HepG2 (cell line): Measurements from ENCODE around the gene PRKCD. TPM values are rescaled to one million over a fixed set of nuclear protein-coding genes. Genes with fewer than 3 reads are reported as not detected.

Source experiments
- CEBPZ ChIP-seq: IDR thresholded peaks from 2 replicates; pipeline ENCODE4 v1.6.1; 2012; ENCODE audit warnings: low read length, improper control_type of control experiment
- CTCF ChIP-seq: sonication (generic); formaldehyde crosslinking; IDR thresholded peaks from 2 replicates; pipeline ENCODE4 v1.5.0; 2020; ENCODE audit warnings: mild to moderate bottlenecking, missing genetic modification reagents, moderate library complexity
- DNMT3B ChIP-seq: conservative IDR thresholded peaks from 2 replicates; pipeline ENCODE4 v1.6.1; 2016; ENCODE audit warnings: missing biosample characterization, control low read depth
- DPF2 ChIP-seq: sonication (generic); formaldehyde crosslinking; IDR thresholded peaks from 2 replicates; pipeline ENCODE4 v1.4.0; 2020; ENCODE audit warnings: mild to moderate bottlenecking, low read depth, missing genetic modification reagents, borderline replicate concordance
- FOXA3 ChIP-seq: IDR thresholded peaks from 2 replicates; pipeline ENCODE4 v1.6.1; 2016; ENCODE audit warnings: missing genetic modification reagents, missing compliant biosample characterization
- GATAD1 ChIP-seq: IDR thresholded peaks from 2 replicates; pipeline ENCODE4 v1.6.1; 2016; ENCODE audit warnings: missing genetic modification reagents, missing compliant biosample characterization
- GPN1 ChIP-seq: sonication (generic); formaldehyde crosslinking; IDR thresholded peaks from 2 replicates; pipeline ENCODE4 v1.5.1; 2020; ENCODE audit warnings: missing genetic modification reagents, borderline replicate concordance
- IKZF5 ChIP-seq: IDR thresholded peaks from 2 replicates; pipeline ENCODE4 v1.6.1; 2018; ENCODE audit warnings: missing genetic modification reagents, mild to moderate bottlenecking, missing compliant biosample characterization
- NAIF1 ChIP-seq: sonication (generic); formaldehyde crosslinking; IDR thresholded peaks from 2 replicates; pipeline ENCODE4 v1.5.0; 2020; ENCODE audit warnings: mild to moderate bottlenecking, missing genetic modification reagents, borderline replicate concordance
- ONECUT2 ChIP-seq: sonication (generic); formaldehyde crosslinking; IDR thresholded peaks from 2 replicates; pipeline ENCODE4 v1.4.0; 2020; ENCODE audit warnings: missing genetic modification reagents
- PHF21A ChIP-seq: sonication (generic); formaldehyde crosslinking; IDR thresholded peaks from 2 replicates; pipeline ENCODE4 v1.5.0; 2020; ENCODE audit warnings: mild to moderate bottlenecking, missing genetic modification reagents
- PRDM4 ChIP-seq: sonication (generic); formaldehyde crosslinking; IDR thresholded peaks from 2 replicates; pipeline ENCODE4 v1.9.0; 2021; ENCODE audit warnings: missing genetic modification reagents, borderline replicate concordance
- ZBTB3 ChIP-seq: sonication (generic); formaldehyde crosslinking; IDR thresholded peaks from 2 replicates; pipeline ENCODE4 v1.4.0; 2020; ENCODE audit warnings: low read depth, mild to moderate bottlenecking, moderate library complexity, missing genetic modification reagents, borderline replicate concordance
- ZBTB7A ChIP-seq: sonication (generic); formaldehyde crosslinking; IDR thresholded peaks from 2 replicates; pipeline ENCODE4 v1.8.0; 2022; ENCODE audit warnings: mild to moderate bottlenecking, missing genetic modification reagents
- ZMYM3 ChIP-seq: sonication (generic); formaldehyde crosslinking; IDR thresholded peaks from 2 replicates; pipeline ENCODE4 v1.5.1; 2020; ENCODE audit warnings: mild to moderate bottlenecking, missing genetic modification reagents
- ZNF234 ChIP-seq: sonication (generic); formaldehyde crosslinking; conservative IDR thresholded peaks from 2 replicates; pipeline ENCODE4 v1.5.1; 2020; ENCODE audit warnings: mild to moderate bottlenecking, missing genetic modification reagents
- ZNF468 ChIP-seq: sonication (generic); formaldehyde crosslinking; IDR thresholded peaks from 2 replicates; pipeline ENCODE4 v1.8.0; 2022; ENCODE audit warnings: mild to moderate bottlenecking, moderate library complexity, missing genetic modification reagents
- ZNF598 ChIP-seq: sonication (generic); formaldehyde crosslinking; IDR thresholded peaks from 2 replicates; pipeline ENCODE4 v1.5.1; 2020; ENCODE audit warnings: mild to moderate bottlenecking, missing genetic modification reagents, borderline replicate concordance
- ZNF713 ChIP-seq: sonication (generic); formaldehyde crosslinking; IDR thresholded peaks from 2 replicates; pipeline ENCODE4 v1.4.0; 2020; ENCODE audit warnings: mild to moderate bottlenecking, missing genetic modification reagents
- ZNF746 ChIP-seq: sonication (generic); formaldehyde crosslinking; IDR thresholded peaks from 2 replicates; pipeline ENCODE4 v1.8.0; 2022; ENCODE audit warnings: mild to moderate bottlenecking, missing genetic modification reagents
- ZSCAN25 ChIP-seq: sonication (generic); formaldehyde crosslinking; IDR thresholded peaks from 2 replicates; pipeline ENCODE4 v1.8.0; 2022; ENCODE audit warnings: mild to moderate bottlenecking, missing genetic modification reagents
- polyA plus RNA-seq, 8 experiments: library from polyadenylated mRNA; depleted of rRNA in 3 of 8; stranded (reverse) in 7 of 8; unstranded in 1 of 8; fragments of >200 nt; fragmentation: Illumina TruSeq in 4 of 8; extraction: Trizol in 4 of 8; gene quantifications; 2 replicates each; pipeline versions ENCODE4 v1.2.1 to v1.2.3, GENCODE V29; 2011 to 2016; ENCODE audit warnings: low read depth in 4 of 8, missing spikeins in 1 of 8, mixed read lengths in 1 of 8; ENCODE audit not compliant: insufficient read depth in 1 of 8
- total RNA-seq, 5 experiments: library from RNA; depleted of rRNA; stranded (reverse); fragments of >200 nt; fragmentation: Illumina TruSeq; extraction: Trizol; gene quantifications; 2 replicates each; pipeline ENCODE4 v1.2.3, GENCODE V29; 2016; ENCODE audit warnings: low read depth in 1 of 5

Gene PRKCD
- total and polyA plus RNA-seq, 2 of the 13 experiments (the other 11 are each of a cell fraction or from before 2014, with no cell fraction given): 1.6 to 40.7 TPM

GRCh38 chr3:53159156-53160060, 1.6 kb upstream of the PRKCD start (continued):
- no peak for TF ChIP-seq NAIF1 (CRISPR knock-in tag)
- no peak for TF ChIP-seq ZSCAN25 (CRISPR knock-in tag)
- no peak for TF ChIP-seq ZNF598 (CRISPR knock-in tag)
- no peak for TF ChIP-seq ZNF713
- TF ChIP-seq ZNF468 (CRISPR knock-in tag): no peak
- no peak; the same call in 1 of the 2 replicates for TF ChIP-seq ZMYM3
- no peak for TF ChIP-seq PRDM4 (CRISPR knock-in tag)
- peak; percentile 79 for TF ChIP-seq ZNF746 (CRISPR knock-in tag)
- TF ChIP-seq IKZF5 (CRISPR knock-in tag): peak; percentile 43; the same call in 1 of the 2 replicates
- TF ChIP-seq FOXA3 (CRISPR knock-in tag): peak; percentile 92
- no peak for TF ChIP-seq GPN1 (CRISPR knock-in tag)
- 0 out of 2 replicates have a peak, but pooled peaks have one; percentile 74 for TF ChIP-seq DNMT3B (CRISPR knock-in tag)
- peak; percentile 69 for TF ChIP-seq PHF21A (CRISPR knock-in tag)
- no peak; the same call in 1 of the 2 replicates for TF ChIP-seq ZBTB7A
- peak; percentile 37 for TF ChIP-seq CTCF (CRISPR knock-in tag)
- TF ChIP-seq DPF2 (CRISPR knock-in tag): no peak
- TF ChIP-seq ZNF234: no peak
- TF ChIP-seq ONECUT2 (CRISPR knock-in tag): no peak
- TF ChIP-seq CEBPZ: no peak
- TF ChIP-seq ZBTB3 (CRISPR knock-in tag): no peak
- TF ChIP-seq GATAD1 (CRISPR knock-in tag): no peak
